Measurements from ENCODE around the gene NOD1.

- TF ChIP-seq CTCF (IDR thresholded peaks at IDR 0.05) (no peak), POLR2A (IDR thresholded peaks at IDR 0.05) (no peak)
These were observed 26.2 kb downstream of the NOD1 start for GRCh38 chr7:30452280-30452930.
